Glutamatergic neuron (in vitro differentiated cells): Measurements from ENCODE around the gene OR51A7. TPM values are rescaled to one million over a fixed set of nuclear protein-coding genes. Genes with fewer than 3 reads are reported as not detected.

ENCODE experiments used
- DNase-seq: peaks from one replicate; pipeline ENCODE4 v3.0.0; 2022
- H3K27ac Mint-ChIP-seq: one replicate; pipeline ENCODE4 v1.8.0; 2020; ENCODE audit warnings: mild to moderate bottlenecking, mixed read lengths, inconsistent platforms; ENCODE audit not compliant: unreplicated experiment
- H3K27me3 Mint-ChIP-seq: one replicate; pipeline ENCODE4 v1.8.0; 2020; ENCODE audit warnings: mild to moderate bottlenecking, moderate library complexity, mixed read lengths, inconsistent platforms; ENCODE audit not compliant: unreplicated experiment
- H3K36me3 Mint-ChIP-seq: one replicate; pipeline ENCODE4 v1.8.0; 2020; ENCODE audit warnings: mild to moderate bottlenecking, mixed read lengths, inconsistent platforms; ENCODE audit not compliant: unreplicated experiment
- H3K4me1 Mint-ChIP-seq: one replicate; pipeline ENCODE4 v1.8.0; 2020; ENCODE audit warnings: mild to moderate bottlenecking, low read depth, mixed read lengths, inconsistent platforms; ENCODE audit not compliant: unreplicated experiment
- H3K4me3 Mint-ChIP-seq: one replicate; pipeline ENCODE4 v1.8.0; 2020; ENCODE audit warnings: mild to moderate bottlenecking, mixed read lengths, inconsistent platforms; ENCODE audit not compliant: unreplicated experiment
- H3K9me3 Mint-ChIP-seq: one replicate; pipeline ENCODE4 v1.8.0; 2020; ENCODE audit warnings: mild to moderate bottlenecking, moderate library complexity, mixed read lengths, inconsistent platforms; ENCODE audit not compliant: unreplicated experiment
- CTCF ChIP-seq: fragments of 200-600 bp; sonication (generic); IDR thresholded peaks from one replicate; pipeline ENCODE4 v1.5.0; 2021; ENCODE audit not compliant: partially characterized antibody, unreplicated experiment
- total RNA-seq: library from RNA; stranded (reverse); fragmentation: NEBNext Ultra II Directional; extraction: Animal tissue kit (Norgen Biotek cat#: 25700); gene quantifications from one replicate; pipeline ENCODE4 v1.2.1, GENCODE V29; 2021; ENCODE audit not compliant: unreplicated experiment

Gene OR51A7
- total RNA-seq, 1 donor from 2014 or later: not detected

GRCh38 chr11:4921796-4922195 is 18.2 kb downstream of the OR51A7 start:
- Mint-ChIP-seq H3K36me3 (peaks cover 6% of the 10 kb centered on the region), H3K27ac (no peak overlapping the region), H3K4me1 (no peaks in the 10 kb centered on the region), H3K27me3 (peaks cover 3% of the 10 kb centered on the region), H3K9me3 (no peaks in the 10 kb centered on the region), H3K4me3 (no peak overlapping the region)
- DNase-seq: no peak
- no peak for TF ChIP-seq CTCF

- no peak for TF ChIP-seq CTCF
- H3K27ac Mint-ChIP-seq: no peak overlapping the region
- H3K27me3 Mint-ChIP-seq: peaks cover 3% of the 10 kb centered on the region
- H3K9me3 Mint-ChIP-seq: no peaks in the 10 kb centered on the region
- no peaks in the 10 kb centered on the region for H3K4me1 Mint-ChIP-seq
- no peak for DNase-seq
- H3K36me3 Mint-ChIP-seq: peaks cover 6% of the 10 kb centered on the region
- no peak overlapping the region for H3K4me3 Mint-ChIP-seq
These were observed 18.7 kb downstream of the OR51A7 start for GRCh38 chr11:4922304-4922703.

- Mint-ChIP-seq H3K4me3 (no peak within 1 kb of the TSS), H3K36me3 (peaks cover 6% of the 10 kb centered on the region), H3K4me1 (no peaks in the 10 kb centered on the region), H3K27ac (no peak within 1 kb of the TSS), H3K9me3 (no peaks in the 10 kb centered on the region), H3K27me3 (peaks cover 3% of the 10 kb centered on the region)
- no peak for TF ChIP-seq CTCF
- DNase-seq: no peak
These were observed 20.7 kb downstream of the OR51A7 start, which contains the start of gene OR51G1 for GRCh38 chr11:4924239-4924638. Gene OR51G1, minus strand, starts transcription at chr11:4924339. Its CDS starts 0 bp downstream, at chr11:4924339.

GRCh38 chr11:4926608-4927007 is 23.0 kb downstream of the OR51A7 start:
- Mint-ChIP-seq H3K4me1 (no peaks in the 10 kb centered on the region), H3K36me3 (peaks cover 6% of the 10 kb centered on the region), H3K9me3 (no peaks in the 10 kb centered on the region)

GRCh38 chr11:4932751-4933150 is 29.2 kb downstream of the OR51A7 start:
- H3K27me3 Mint-ChIP-seq: no peaks in the 10 kb centered on the region
- no peak overlapping the region for H3K27ac Mint-ChIP-seq
- no peaks in the 10 kb centered on the region for H3K36me3 Mint-ChIP-seq
- no peak for TF ChIP-seq CTCF
- H3K4me3 Mint-ChIP-seq: no peak overlapping the region
- no peaks in the 10 kb centered on the region for H3K4me1 Mint-ChIP-seq
- H3K9me3 Mint-ChIP-seq: no peaks in the 10 kb centered on the region
- no peak for DNase-seq

More at GRCh38 chr11:4926608-4927007, 23.0 kb downstream of the OR51A7 start:
- no peak overlapping the region for H3K4me3 Mint-ChIP-seq
- no peak overlapping the region for H3K27ac Mint-ChIP-seq
- peaks cover 3% of the 10 kb centered on the region for H3K27me3 Mint-ChIP-seq
- DNase-seq: no peak
- TF ChIP-seq CTCF: no peak
